GM23338 (cell line): Measurements from ENCODE around the gene KRT38. TPM values are rescaled to one million over a fixed set of nuclear protein-coding genes. Genes with fewer than 3 reads are reported as not detected.

Experiments
- ATAC-seq: fragments of 200-7000 bp; cut with Tn5 transposase; 3 replicates; pipeline ENCODE4 v1.9.1; 2020
- DNase-seq: peaks from one replicate; pipeline ENCODE4 v3.0.0-alpha.2; 2015; ENCODE audit warnings: low spot score
- H2AFZ ChIP-seq: fragments of 200-600 bp; sonication (generic); 2 replicates; pipeline ENCODE4 v1.8.0; 2016; ENCODE audit warnings: antibody characterized with exemption, mild to moderate bottlenecking, moderate library complexity
- H3F3A ChIP-seq: fragments of 200-600 bp; sonication (generic); replicated peaks from 2 replicates; pipeline ENCODE4 v1.8.0; 2017; ENCODE audit warnings: antibody characterized with exemption, mixed run types, low read depth
- H3K27ac ChIP-seq: fragments of 200-600 bp; sonication (generic); 2 replicates; pipeline ENCODE4 v1.6.1; 2016; ENCODE audit warnings: low read depth
- H3K27me3 ChIP-seq: fragments of 200-600 bp; sonication (generic); 2 replicates; pipeline ENCODE4 v1.8.0; 2016; ENCODE audit warnings: mild to moderate bottlenecking, mixed run types, moderate library complexity; ENCODE audit not compliant: insufficient read depth
- H3K36me3 ChIP-seq: fragments of 200-600 bp; sonication (generic); 2 replicates; pipeline ENCODE4 v1.8.0; 2016; ENCODE audit warnings: mild to moderate bottlenecking; ENCODE audit not compliant: insufficient read depth
- H3K4me1 ChIP-seq: fragments of 200-600 bp; sonication (generic); 2 replicates; pipeline ENCODE4 v1.8.0; 2016; ENCODE audit warnings: mild to moderate bottlenecking, moderate library complexity; ENCODE audit not compliant: insufficient read depth
- H3K4me2 ChIP-seq: fragments of 200-600 bp; sonication (generic); 2 replicates; pipeline ENCODE4 v1.7.1; 2017; ENCODE audit warnings: mixed run types
- H3K4me3 ChIP-seq: fragments of 200-600 bp; sonication (generic); 2 replicates; pipeline ENCODE4 v1.6.1; 2016; ENCODE audit warnings: mixed run types
- H3K79me2 ChIP-seq: fragments of 200-600 bp; sonication (generic); replicated peaks from 2 replicates; pipeline ENCODE4 v1.8.0; 2017; ENCODE audit warnings: mild to moderate bottlenecking; ENCODE audit not compliant: insufficient read depth
- H3K9me2 ChIP-seq: fragments of 200-600 bp; sonication (generic); 2 replicates; pipeline ENCODE4 v1.8.0; 2017; ENCODE audit not compliant: insufficient read depth
- H4K20me1 ChIP-seq: fragments of 200-600 bp; sonication (generic); replicated peaks from 2 replicates; pipeline ENCODE4 v1.8.0; 2017; ENCODE audit warnings: mild to moderate bottlenecking; ENCODE audit not compliant: insufficient read depth
- H3K27ac Mint-ChIP-seq: 2 replicates; pipeline ENCODE4 v1.8.0; 2020; ENCODE audit warnings: inconsistent platforms, mild to moderate bottlenecking, moderate library complexity, mixed read lengths
- H3K27me3 Mint-ChIP-seq: 3 replicates; pipeline ENCODE4 v1.8.0; 2022; ENCODE audit warnings: low read depth, mild to moderate bottlenecking, moderate library complexity, mixed read lengths, inconsistent platforms; ENCODE audit not compliant: insufficient read depth, poor library complexity
- H3K36me3 Mint-ChIP-seq: 3 replicates; pipeline ENCODE4 v1.8.0; 2021; ENCODE audit warnings: low read depth, mild to moderate bottlenecking, inconsistent platforms, moderate library complexity, mixed read lengths
- H3K4me1 Mint-ChIP-seq: 3 replicates; pipeline ENCODE4 v1.8.0; 2020; ENCODE audit warnings: mild to moderate bottlenecking, inconsistent platforms, mixed read lengths
- H3K4me3 Mint-ChIP-seq: 3 replicates; pipeline ENCODE4 v1.8.0; 2021; ENCODE audit warnings: moderate library complexity, mild to moderate bottlenecking, inconsistent platforms, mixed read lengths
- H3K9me3 Mint-ChIP-seq: 3 replicates; pipeline ENCODE4 v1.8.0; 2020; ENCODE audit warnings: moderate library complexity, mild to moderate bottlenecking, inconsistent platforms, mixed read lengths
- CREB1 ChIP-seq: fragments of 250-450 bp; sonication (Bioruptor Pico); IDR thresholded peaks from 2 replicates; pipeline ENCODE4 v1.5.0; 2020; ENCODE audit warnings: low read depth, mild to moderate bottlenecking, moderate library complexity
- CTCF ChIP-seq, 2 experiments: fragments of 200-600 bp in 1 of 2; sonication (generic) in 1 of 2; conservative IDR thresholded peaks; 2 replicates each; pipeline versions ENCODE4 v1.5.1 to v1.6.1; 2016 to 2017; ENCODE audit warnings: antibody characterized with exemption in 2 of 2, low read depth in 2 of 2, mild to moderate bottlenecking in 2 of 2, moderate library complexity in 1 of 2
- EZH2 ChIP-seq: fragments of 200-600 bp; sonication (generic); IDR thresholded peaks from one replicate; pipeline ENCODE4 v1.8.0; 2017; ENCODE audit warnings: antibody characterized with exemption, mild to moderate bottlenecking, low read depth; ENCODE audit not compliant: unreplicated experiment
- JUNB ChIP-seq: IDR thresholded peaks from one replicate; pipeline ENCODE4 v1.6.1; 2016; ENCODE audit warnings: antibody characterized with exemption; ENCODE audit not compliant: unreplicated experiment
- NANOG ChIP-seq: IDR thresholded peaks from 2 replicates; pipeline ENCODE4 v1.6.1; 2016; ENCODE audit warnings: antibody characterized with exemption, borderline replicate concordance
- POLR2AphosphoS5 ChIP-seq: IDR thresholded peaks from 2 replicates; pipeline ENCODE4 v1.6.1; 2016; ENCODE audit warnings: antibody characterized with exemption, low read depth
- REST ChIP-seq: IDR thresholded peaks from one replicate; pipeline ENCODE4 v1.6.1; 2018; ENCODE audit warnings: antibody characterized with exemption; ENCODE audit not compliant: unreplicated experiment
- STAT1 ChIP-seq: IDR thresholded peaks from one replicate; pipeline ENCODE4 v1.6.1; 2016; ENCODE audit warnings: antibody characterized with exemption; ENCODE audit not compliant: unreplicated experiment
- ZNF114 ChIP-seq: fragments of 250-450 bp; sonication (Bioruptor Pico); IDR thresholded peaks from 2 replicates; pipeline ENCODE4 v1.5.0; 2020; ENCODE audit warnings: mild to moderate bottlenecking, moderate library complexity
- ZNF331 ChIP-seq: fragments of 250-450 bp; sonication (Bioruptor Pico); IDR thresholded peaks from 2 replicates; pipeline ENCODE4 v1.5.0; 2020; ENCODE audit warnings: low read depth, mild to moderate bottlenecking, moderate library complexity
- ZNF462 ChIP-seq: fragments of 250-450 bp; sonication (Bioruptor Pico); IDR thresholded peaks from 2 replicates; pipeline ENCODE4 v1.5.0; 2020; ENCODE audit warnings: mild to moderate bottlenecking, moderate library complexity
- polyA plus RNA-seq: library from polyadenylated mRNA; unstranded; fragments of >200 nt; fragmentation: Nextera tagmentation; extraction: Ambion mirVana; gene quantifications from 2 replicates; pipeline ENCODE4 v1.2.1, GENCODE V29; 2016
- total RNA-seq: library from RNA; depleted of rRNA; stranded (reverse); fragments of >200 nt; shearing (Covaris generic); gene quantifications from 2 replicates; pipeline ENCODE4 v1.2.3, GENCODE V29; 2014

The KRT38 gene
- total and polyA plus RNA-seq, 2 experiments from 2014 or later: not detected

- TF ChIP-seq ZNF462 (no peak), JUNB (no peak), CREB1 (CRISPR knock-in tag) (no peak), REST (no peak)
These were observed 37.3 kb downstream of the KRT38 start (continued) for GRCh38 chr17:41403404-41404023.

GRCh38 chr17:41402161-41402560 lies 38.6 kb downstream of the KRT38 start:
- Histone ChIP-seq H3K4me2 (no peak overlapping the region), H3K27ac (no peak overlapping the region), H3K79me2 (no peaks in the 10 kb centered on the region), H3K9me2 (no peaks in the 10 kb centered on the region), H2AFZ (no peak overlapping the region), H3K27me3 (no peaks in the 10 kb centered on the region), H3F3A (no peaks in the 10 kb centered on the region), H3K4me3 (no peak overlapping the region), H3K36me3 (no peaks in the 10 kb centered on the region), H4K20me1 (no peaks in the 10 kb centered on the region), H3K4me1 (no peaks in the 10 kb centered on the region)
- no peak for DNase-seq
- Mint-ChIP-seq H3K9me3 (no peaks in the 10 kb centered on the region), H3K27ac (no peak overlapping the region), H3K4me1 (no peaks in the 10 kb centered on the region), H3K36me3 (no peaks in the 10 kb centered on the region), H3K27me3 (peaks cover 2% of the 10 kb centered on the region), H3K4me3 (no peak overlapping the region)
- TF ChIP-seq ZNF331 (CRISPR knock-in tag): no peak
- TF ChIP-seq NANOG: no peak
- TF ChIP-seq ZNF114 (CRISPR knock-in tag): no peak
- TF ChIP-seq CTCF (conservative IDR thresholded peaks at IDR 0.05; ENCODE audit: low read depth in 2 of 2): no peak
- no peak for TF ChIP-seq EZH2
- TF ChIP-seq POLR2AphosphoS5: no peak
- no peak for TF ChIP-seq STAT1
- no peak for ATAC-seq
